ENCODE results near the gene RNPEP. TPM values are rescaled to one million over a fixed set of nuclear protein-coding genes. Genes with fewer than 3 reads are reported as not detected.
A peak's percentile ranks its signal among the peaks of the same experiment; 100 is the strongest.

Gene RNPEP
- total RNA-seq, 2 donors from 2014 or later = 22.4 to 26.1 TPM

DNA sequence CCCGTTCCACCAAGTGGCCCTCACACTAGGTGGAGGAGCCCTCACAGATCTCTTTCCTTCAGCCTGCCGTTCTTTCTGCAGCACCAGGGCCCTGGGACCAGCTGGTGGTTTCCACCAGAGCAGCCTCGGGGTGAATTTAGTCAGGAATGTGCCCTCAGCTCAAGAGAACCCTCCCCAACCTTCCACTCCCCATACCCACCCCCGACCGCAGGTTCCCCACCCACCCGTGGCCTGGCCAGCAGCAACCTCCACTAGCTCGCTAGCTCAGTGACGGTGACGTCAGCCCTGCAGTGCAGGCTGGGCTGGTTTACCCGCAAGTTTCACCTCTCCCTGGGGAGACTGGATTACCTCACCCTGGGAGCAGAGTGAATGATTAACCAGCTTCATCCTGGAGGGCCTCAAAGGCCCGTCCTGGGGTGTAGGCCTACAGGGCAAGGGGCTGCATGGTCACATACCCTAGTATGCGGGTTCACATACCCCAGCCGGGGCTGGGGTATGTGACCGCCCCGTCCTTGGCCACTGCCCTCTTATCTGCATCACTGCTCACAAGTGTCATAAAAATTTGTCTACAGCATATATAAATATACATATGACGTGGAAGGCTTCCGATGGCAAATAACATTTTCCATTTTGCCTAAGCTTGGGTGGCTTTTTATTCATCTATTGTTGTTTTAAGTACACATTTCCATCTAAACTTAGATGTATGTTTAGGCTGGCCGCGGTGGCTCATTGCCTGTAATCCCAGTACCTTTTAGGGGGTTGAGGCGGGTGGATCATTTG lies 52.4 kb downstream of the RNPEP start:
- Histone ChIP-seq H3K4me1 (peaks cover 0 to 9% of the 10 kb centered on the region in 2 donors), H3K36me3 (no peaks in the 10 kb centered on the region), H3K27me3 (no peaks in the 10 kb centered on the region), H3K9me3 (no peaks in the 10 kb centered on the region), H3K27ac (peak overlapping the region in 1 of 2 donors; percentile 55), H3K4me3 (no peak overlapping the region)
- DNase-seq (ENCODE audit: low spot score) = peak; percentile 83
- TF ChIP-seq, protein P1, sequence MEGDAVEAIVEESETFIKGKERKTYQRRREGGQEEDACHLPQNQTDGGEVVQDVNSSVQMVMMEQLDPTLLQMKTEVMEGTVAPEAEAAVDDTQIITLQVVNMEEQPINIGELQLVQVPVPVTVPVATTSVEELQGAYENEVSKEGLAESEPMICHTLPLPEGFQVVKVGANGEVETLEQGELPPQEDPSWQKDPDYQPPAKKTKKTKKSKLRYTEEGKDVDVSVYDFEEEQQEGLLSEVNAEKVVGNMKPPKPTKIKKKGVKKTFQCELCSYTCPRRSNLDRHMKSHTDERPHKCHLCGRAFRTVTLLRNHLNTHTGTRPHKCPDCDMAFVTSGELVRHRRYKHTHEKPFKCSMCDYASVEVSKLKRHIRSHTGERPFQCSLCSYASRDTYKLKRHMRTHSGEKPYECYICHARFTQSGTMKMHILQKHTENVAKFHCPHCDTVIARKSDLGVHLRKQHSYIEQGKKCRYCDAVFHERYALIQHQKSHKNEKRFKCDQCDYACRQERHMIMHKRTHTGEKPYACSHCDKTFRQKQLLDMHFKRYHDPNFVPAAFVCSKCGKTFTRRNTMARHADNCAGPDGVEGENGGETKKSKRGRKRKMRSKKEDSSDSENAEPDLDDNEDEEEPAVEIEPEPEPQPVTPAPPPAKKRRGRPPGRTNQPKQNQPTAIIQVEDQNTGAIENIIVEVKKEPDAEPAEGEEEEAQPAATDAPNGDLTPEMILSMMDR (IDR thresholded peaks at IDR 0.05) = no peak

DNA sequence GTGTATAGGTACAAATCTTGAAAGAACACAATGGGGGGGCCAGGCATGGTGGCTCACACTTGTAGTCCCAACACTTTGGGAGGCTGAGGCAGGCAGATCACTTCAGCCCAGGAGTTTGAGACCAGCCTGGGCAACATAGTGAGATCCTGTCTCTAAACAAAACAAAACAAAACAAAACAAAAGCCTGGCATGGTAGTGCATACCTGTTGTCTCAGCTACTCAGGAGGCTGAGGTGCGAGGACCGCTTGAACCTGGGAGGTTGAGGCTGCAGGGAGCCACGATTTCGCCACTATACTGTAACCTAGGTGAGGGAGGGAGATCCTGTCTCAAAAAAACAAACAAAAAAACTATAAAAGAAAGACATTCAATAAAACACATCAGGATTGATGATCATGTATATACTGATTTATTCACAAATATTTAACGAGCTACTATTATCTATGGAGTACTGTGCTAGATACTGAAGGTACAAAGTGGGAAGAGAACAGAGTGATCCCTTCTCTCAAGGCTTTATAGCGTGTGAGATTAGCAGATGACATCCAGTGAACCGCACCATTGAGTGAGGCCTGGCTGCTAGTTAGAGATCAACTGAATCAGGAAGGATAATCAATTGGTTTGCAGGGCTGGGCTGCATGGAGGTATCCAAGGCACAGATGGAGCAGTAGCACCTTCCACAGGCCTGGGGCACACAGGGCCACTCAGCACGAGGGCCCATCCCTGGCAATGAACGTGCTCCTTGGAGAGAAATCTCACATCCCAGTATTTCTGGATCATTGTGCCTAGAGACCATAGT lies 54.3 kb downstream of the RNPEP start:
- H3K27me3 ChIP-seq = no peaks in the 10 kb centered on the region

DNA sequence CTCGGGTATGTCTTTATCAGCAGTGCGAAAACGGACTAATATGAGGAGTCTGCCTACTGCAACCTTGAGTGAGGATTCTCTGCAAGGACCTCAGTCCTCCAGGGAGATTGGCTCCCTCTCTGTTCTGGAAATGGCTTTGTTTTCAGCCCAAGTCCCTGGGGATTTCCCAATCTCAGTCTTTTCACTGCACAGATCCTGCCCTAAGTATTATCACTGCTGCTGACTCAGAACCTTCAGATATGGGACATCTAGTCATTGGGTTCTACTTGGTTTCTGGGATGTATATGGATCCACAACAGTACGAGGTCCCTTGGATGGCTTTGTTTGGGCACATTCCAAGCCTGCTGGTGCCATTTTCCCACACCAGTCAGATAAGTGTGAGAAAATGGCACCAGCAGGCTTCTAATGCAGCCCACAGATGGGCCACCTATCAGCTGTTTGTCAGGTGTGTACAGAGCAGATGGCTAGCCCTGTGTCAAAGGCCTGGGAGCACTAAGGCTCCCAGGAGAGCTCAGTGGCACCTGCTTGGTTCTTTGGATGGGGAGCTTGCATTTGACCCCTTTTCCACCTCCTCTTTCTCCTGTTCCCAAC lies 55.4 kb downstream of the RNPEP start:
- TF ChIP-seq, protein P1 (IDR thresholded peaks at IDR 0.05) = no peak
- no peak overlapping the region for H3K27ac ChIP-seq
- H3K4me1 ChIP-seq = peaks cover 0 to 9% of the 10 kb centered on the region in 2 donors
- no peak overlapping the region for H3K4me3 ChIP-seq
- H3K27me3 ChIP-seq = no peaks in the 10 kb centered on the region
- DNase-seq (ENCODE audit: low spot score) = no peak
- H3K36me3 ChIP-seq = no peaks in the 10 kb centered on the region
- no peaks in the 10 kb centered on the region for H3K9me3 ChIP-seq

More for the DNA sequence above, 54.3 kb downstream of the RNPEP start:
- Histone ChIP-seq H3K4me3 (no peak overlapping the region), H3K27ac (no peak overlapping the region), H3K36me3 (no peaks in the 10 kb centered on the region), H3K9me3 (no peaks in the 10 kb centered on the region), H3K4me1 (peaks cover 0 to 9% of the 10 kb centered on the region in 2 donors)
- DNase-seq (ENCODE audit: low spot score) = no peak
- TF ChIP-seq, protein P1 (IDR thresholded peaks at IDR 0.05) = no peak

- Histone ChIP-seq H3K9me3 (no peaks in the 10 kb centered on the region), H3K36me3 (no peaks in the 10 kb centered on the region), H3K4me1 (peaks cover 0 to 9% of the 10 kb centered on the region in 2 donors), H3K27me3 (no peaks in the 10 kb centered on the region), H3K4me3 (no peak overlapping the region), H3K27ac (no peak overlapping the region)
- DNase-seq (ENCODE audit: low spot score) = no peak
- TF ChIP-seq, protein P1 (IDR thresholded peaks at IDR 0.05) = no peak
These were observed 56.4 kb downstream of the RNPEP start for GRCh38 chr1:202038688-202039346.

DNA sequence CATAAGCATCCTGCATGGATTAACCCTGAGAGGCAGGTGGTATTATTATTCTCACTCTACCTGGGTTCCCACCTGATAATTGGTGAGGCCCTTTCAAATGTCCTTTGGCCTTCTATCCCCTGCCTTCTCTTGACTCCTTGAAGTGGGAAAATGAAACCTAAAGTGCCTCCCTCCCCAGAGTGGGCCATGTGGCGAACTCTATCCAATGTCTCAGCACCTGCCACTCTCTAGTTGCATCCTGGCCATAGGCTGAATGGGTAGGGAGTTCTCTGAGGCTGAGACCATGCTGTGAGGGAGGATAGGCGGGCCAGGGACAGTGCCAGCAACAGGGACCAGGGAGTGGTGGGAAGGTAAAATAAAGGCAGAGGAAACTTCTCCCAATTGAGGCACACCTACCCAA lies 63.3 kb downstream of the RNPEP start:
- Histone ChIP-seq H3K9me3 (no peaks in the 10 kb centered on the region), H3K27me3 (no peaks in the 10 kb centered on the region), H3K4me3 (no peak overlapping the region), H3K4me1 (no peaks in the 10 kb centered on the region), H3K27ac (no peak overlapping the region), H3K36me3 (no peaks in the 10 kb centered on the region)
- TF ChIP-seq, protein P1 (IDR thresholded peaks at IDR 0.05) = no peak
- no peak for DNase-seq (ENCODE audit: low spot score)
